Measurements from ENCODE around the gene PIK3C2G.

DNA sequence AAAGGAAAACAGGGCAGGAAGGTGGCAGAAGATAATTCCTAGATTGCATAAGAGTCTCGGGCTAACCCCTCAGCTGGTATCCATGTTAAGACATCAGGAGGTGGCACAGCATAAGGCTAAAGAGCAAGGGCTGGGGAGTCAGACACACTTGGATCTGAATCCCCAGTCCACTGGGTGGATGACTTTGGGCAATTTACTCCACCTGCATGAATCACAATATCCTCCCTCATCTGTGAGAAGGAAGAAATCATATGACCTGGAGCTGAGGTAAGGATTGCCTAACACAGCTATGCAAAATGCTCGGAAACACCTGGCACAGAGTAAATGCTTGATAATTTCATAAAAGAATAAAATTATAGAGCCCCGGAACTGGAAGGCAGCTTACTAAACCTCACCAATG is 217.9 kb downstream of the PIK3C2G start:
- TF ChIP-seq CTCF (IDR thresholded peaks at IDR 0.05) (no peak), EZH2phosphoT487 (IDR thresholded peaks at IDR 0.05) (no peak), EZH2 (IDR thresholded peaks at IDR 0.05) (no peak)
